ENCODE measurements around the gene ATG2B. TPM values are rescaled to one million over a fixed set of nuclear protein-coding genes. Genes with fewer than 3 reads are reported as not detected.

ATG2B gene
- polyA plus RNA-seq, 4 donors = 23.3 to 36.1 (median 30.6) TPM

DNA sequence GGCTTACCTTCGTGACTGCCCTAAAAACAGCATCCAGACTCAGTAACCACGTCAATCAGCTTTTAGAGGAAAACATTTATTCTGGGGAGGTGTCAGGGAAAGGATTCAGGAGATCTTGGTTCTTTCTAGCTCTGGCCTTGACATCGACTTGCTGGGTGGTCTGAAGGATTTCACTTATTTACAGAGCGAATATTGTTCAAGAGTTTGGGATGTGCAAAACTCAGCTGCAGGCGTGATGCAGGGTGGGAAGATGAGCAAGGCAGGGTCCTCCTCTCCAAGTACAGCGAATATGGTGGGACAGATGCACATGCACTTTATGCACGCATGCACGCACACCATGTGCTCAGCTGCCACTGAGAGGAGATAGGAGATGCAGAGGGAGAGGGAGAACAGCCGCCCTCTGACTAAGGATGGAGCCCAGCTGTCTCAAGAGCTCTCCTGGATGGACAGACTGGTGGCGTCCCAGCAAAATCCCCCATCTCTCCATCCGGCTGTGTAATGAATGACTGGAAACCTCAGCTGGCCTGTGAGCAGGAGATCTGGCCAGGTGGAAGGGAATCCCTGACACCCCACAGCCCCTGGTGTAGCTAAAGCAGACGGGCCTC, 131.5 kb downstream of the ATG2B start:
- no peak for DNase-seq (ENCODE audit: low read depth in 4 of 4, low spot score in 3 of 4)

- no peak for DNase-seq (ENCODE audit: low read depth in 4 of 4, low spot score in 3 of 4)
These were observed 132.1 kb downstream of the ATG2B start for GRCh38 chr14:96231056-96231455.

- no peak for DNase-seq (ENCODE audit: low read depth in 4 of 4, low spot score in 3 of 4)
These were observed 133.8 kb downstream of the ATG2B start for GRCh38 chr14:96229315-96229714.

Other genes starting within 250 kb of the ATG2B start
- 1 to 10 TPM; 3.3 to 4.2 (median 3.4) TPM for gene BDKRB2, start 158.5 kb downstream of the ATG2B start, polyA plus RNA-seq (ENCODE audit: insufficient read length in 4 of 4)
- under 1 TPM in 3 of 4 donors, not detected in 1; 0.20 to 0.76 (median 0.40) TPM for gene BDKRB1, start 107.1 kb downstream of the ATG2B start, polyA plus RNA-seq (ENCODE audit: insufficient read length in 4 of 4)
- gene GSKIP, start 185 bp upstream of the ATG2B start, polyA plus RNA-seq (ENCODE audit: insufficient read length in 4 of 4) = 10 to 100 TPM; 20.2 to 32.6 (median 31.1) TPM
- gene AK7, start 28.8 kb upstream of the ATG2B start, polyA plus RNA-seq (ENCODE audit: insufficient read length in 4 of 4) = 1 to 10 TPM in 3 of 4 donors, under 1 TPM in 1; 0.46 to 5.8 (median 5.3) TPM
- 100 to 1,000 TPM; 183 to 245 (median 225) TPM for gene PAPOLA, start 139.0 kb upstream of the ATG2B start, polyA plus RNA-seq (ENCODE audit: insufficient read length in 4 of 4)

Data from left renal pelvis (tissue), 4 donors.